Adrenal gland (tissue), 12 donors: ENCODE measurements around the gene FBXL5. TPM values are rescaled to one million over a fixed set of nuclear protein-coding genes. Genes with fewer than 3 reads are reported as not detected.

Source experiments
- DNase-seq, 7 donors: peaks; one replicate each; pipeline ENCODE4 v3.0.0-alpha.2; 2019 to 2020
- H3K27ac ChIP-seq, 5 donors: fragments of 200-600 bp; sonication (generic) in 4 of 5; 1 replicate in 3 of 5; 2 replicates in 2 of 5; pipeline versions ENCODE4 v1.5.1 to v1.8.0; 2016 to 2020; ENCODE audit warnings: mild to moderate bottlenecking in 1 of 5
- H3K27me3 ChIP-seq: fragments of 200-600 bp; 2 replicates; pipeline ENCODE4 v1.8.0; 2021
- H3K36me3 ChIP-seq, 2 donors: fragments of 200-600 bp; replicated peaks in 1 of 2; 1 replicate in 1 of 2; 2 replicates in 1 of 2; pipeline versions ENCODE4 v1.5.1 to v1.8.0; 2018 to 2022
- H3K4me1 ChIP-seq, 2 donors: fragments of 200-600 bp; replicated peaks in 1 of 2; 1 replicate in 1 of 2; 2 replicates in 1 of 2; pipeline versions ENCODE4 v1.5.1 to v1.8.0; 2018 to 2021
- H3K4me3 ChIP-seq, 4 donors: fragments of 200-600 bp; sonication (generic) in 3 of 4; one replicate each; pipeline ENCODE4 v1.5.1; 2016 to 2018
- H3K9me3 ChIP-seq, 3 donors: fragments of 200-600 bp; sonication (generic) in 1 of 3; replicated peaks in 1 of 3; 1 replicate in 2 of 3; 2 replicates in 1 of 3; pipeline versions ENCODE4 v1.5.1 to v1.8.0; 2016 to 2021
- CTCF ChIP-seq, 6 experiments: fragments of 450-650 bp in 4 of 6; fragments of 200-600 bp in 2 of 6; sonication (generic) in 1 of 6; IDR thresholded peaks; 1 replicate in 5 of 6; 2 replicates in 1 of 6; pipeline versions ENCODE4 v1.5.1 to v1.8.0; 2016 to 2021; ENCODE audit warnings: antibody characterized with exemption in 6 of 6, mild to moderate bottlenecking in 2 of 6, moderate library complexity in 1 of 6
- POLR2A ChIP-seq, 2 donors: fragments of 450-650 bp; IDR thresholded peaks; one replicate each; pipeline ENCODE4 v1.6.1; 2017; ENCODE audit warnings: antibody characterized with exemption in 2 of 2, mild to moderate bottlenecking in 2 of 2, moderate library complexity in 1 of 2
- WGBS, 4 donors: extraction: QIAGEN DNeasy Blood & Tissue Kit in 2 of 4; methylation state at CpG; one replicate each; pipeline versions ENCODE4 v1.1.5 to v1.1.7; 2013 to 2017; 5-methylcytosine and 5-hydroxymethylcytosine counted together
- intact Hi-C, 2 donors: fragments of 100-400 bp; cut with DNase I; formaldehyde crosslinking; loops; one replicate each; pipeline versions ENCODE4 v1.14.1 to v1.15.0; 2022 to 2023
- polyA plus RNA-seq, 3 donors: library from polyadenylated mRNA; stranded (reverse); fragments of 200-250 nt in 2 of 3; fragments of 350-450 nt in 1 of 3; fragmentation: Illumina TruSeq in 1 of 3; extraction: RNeasy Lipid Tissue Mini Kit (QIAGEN cat#74804) in 1 of 3; gene quantifications; one replicate each; pipeline ENCODE4 v1.2.3, GENCODE V29; 2013 to 2014
- total RNA-seq, 9 donors: library from RNA; depleted of rRNA in 4 of 9; stranded (reverse); fragments of >200 nt in 4 of 9; fragments of 120-200 nt in 1 of 9; fragmentation: NEBNext Ultra II Directional in 1 of 9; extraction: Animal tissue kit (Norgen Biotek cat#: 25700) in 1 of 9; gene quantifications; one replicate each; pipeline versions ENCODE4 v1.1.0 to v1.2.4, GENCODE V29; 2013 to 2023
- donor health status: healthy with polysubstance abuse.
- donor health status: Bipolar disorder and iron deficiency.
- donor health status: DM: yes; HTN: yes; CAD: no.
- donor health status: DM: no; HTN: no; CAD: no.
- donor health status: DM: no; HTN: no; CAD: no.
- donor health status: DM: yes; HTN: yes; CAD: no.

FBXL5 gene
- total and polyA plus RNA-seq, 12 donors: 42.8 to 159 (median 113) TPM

- no peak for DNase-seq
- 82 to 96% (median 91%) methylated on average over 1 of the region's 1 CpG for WGBS, 4 donors
- TF ChIP-seq CTCF (IDR thresholded peaks at IDR 0.05): no peak
- TF ChIP-seq POLR2A (IDR thresholded peaks at IDR 0.05): no peak
- no peaks in the 10 kb centered on the region for H3K36me3 ChIP-seq
- H3K27ac ChIP-seq: no peak overlapping the region
- intact Hi-C loops: no loop called here
- no peaks in the 10 kb centered on the region for H3K27me3 ChIP-seq
- peaks cover 0 to 7% of the 10 kb centered on the region in 2 donors for H3K4me1 ChIP-seq
- H3K9me3 ChIP-seq: no peaks in the 10 kb centered on the region
- no peak overlapping the region for H3K4me3 ChIP-seq
These were observed 13.6 kb upstream of the FBXL5 start for GRCh38 chr4:15668566-15669435.

GRCh38 chr4:15667006-15667405 lies 11.8 kb upstream of the FBXL5 start:
- Histone ChIP-seq H3K4me1 (peaks cover 0 to 7% of the 10 kb centered on the region in 2 donors), H3K27me3 (no peaks in the 10 kb centered on the region), H3K36me3 (no peaks in the 10 kb centered on the region), H3K4me3 (no peak overlapping the region), H3K27ac (no peak overlapping the region), H3K9me3 (no peaks in the 10 kb centered on the region)
- intact Hi-C loops: no loop called here
- DNase-seq: no peak
- TF ChIP-seq POLR2A (IDR thresholded peaks at IDR 0.05) (no peak), CTCF (IDR thresholded peaks at IDR 0.05) (no peak)
- 89 to 94% (median 90%) methylated on average over 4 of the region's 4 CpGs for WGBS, 4 donors

- Histone ChIP-seq H3K27me3 (no peaks in the 10 kb centered on the region), H3K4me1 (peaks cover 0 to 7% of the 10 kb centered on the region in 2 donors), H3K27ac (peak overlapping the region in 2 of 5 donors; percentile 30 to 41), H3K36me3 (no peaks in the 10 kb centered on the region), H3K9me3 (no peaks in the 10 kb centered on the region), H3K4me3 (no peak overlapping the region)
- WGBS, 4 donors: 76 to 83% (median 82%) methylated on average over 3 of the region's 3 CpGs
- no peak for DNase-seq
- intact Hi-C loops: no loop called here
- TF ChIP-seq POLR2A (IDR thresholded peaks at IDR 0.05): no peak
- no peak for TF ChIP-seq CTCF (IDR thresholded peaks at IDR 0.05)
These were observed 10.7 kb upstream of the FBXL5 start for GRCh38 chr4:15665753-15666365.

- 82 to 91% (median 89%) methylated on average over 5 of the region's 5 CpGs for WGBS, 4 donors
These were observed 4.8 kb upstream of the FBXL5 start for GRCh38 chr4:15659768-15660570.

More at GRCh38 chr4:15659768-15660570, 4.8 kb upstream of the FBXL5 start:
- no peaks in the 10 kb centered on the region for H3K36me3 ChIP-seq
- peaks cover 7 to 21% of the 10 kb centered on the region in 2 donors for H3K4me1 ChIP-seq
- intact Hi-C loops: loop anchor here in 1 of 2 donors (10.0 kb wide), 1 partner anchor 425 kb away; no protein-coding TSS in a partner anchor
- H3K27me3 ChIP-seq: no peaks in the 10 kb centered on the region
- peak overlapping the region in 2 of 5 donors; percentile 54 to 59 for H3K27ac ChIP-seq
- TF ChIP-seq CTCF (IDR thresholded peaks at IDR 0.05): no peak
- TF ChIP-seq POLR2A (IDR thresholded peaks at IDR 0.05): no peak
- H3K9me3 ChIP-seq: no peaks in the 10 kb centered on the region
- DNase-seq: peak in 4 of 7 donors; percentile 25 to 58 (median 45)
- H3K4me3 ChIP-seq: no peak overlapping the region
